SK-N-SH treated with all-trans-retinoic acid at 6 μM for 48 hours (cell line): ENCODE measurements around the gene EDAR.

Source experiments
- ATAC-seq: fragments of 200-7000 bp; cut with Tn5 transposase; 3 replicates; pipeline ENCODE4 v1.9.1; 2020; ENCODE audit warnings: mild to moderate bottlenecking, moderate library complexity
- ARNTL ChIP-seq: fragments of 450-650 bp; formaldehyde crosslinking; IDR thresholded peaks from 2 replicates; pipeline ENCODE4 v1.5.0; 2020; ENCODE audit warnings: low read depth, mild to moderate bottlenecking, moderate library complexity, borderline replicate concordance
- BACH2 ChIP-seq: fragments of 250-450 bp; sonication (Bioruptor Pico); IDR thresholded peaks from 2 replicates; pipeline ENCODE4 v1.9.0; 2021; ENCODE audit warnings: mild to moderate bottlenecking, borderline replicate concordance
- CREB5 ChIP-seq: fragments of 250-450 bp; sonication (Bioruptor Pico); IDR thresholded peaks from 2 replicates; pipeline ENCODE4 v1.5.1; 2020; ENCODE audit warnings: low read depth, mild to moderate bottlenecking, moderate library complexity
- CSDC2 ChIP-seq: fragments of 250-450 bp; sonication (Bioruptor Pico); IDR thresholded peaks from 2 replicates; pipeline ENCODE4 v1.5.0; 2020; ENCODE audit warnings: mild to moderate bottlenecking, moderate library complexity
- CSRNP3 ChIP-seq: fragments of 250-450 bp; sonication (Bioruptor Pico); IDR thresholded peaks from 2 replicates; pipeline ENCODE4 v1.5.1; 2021; ENCODE audit warnings: mild to moderate bottlenecking, moderate library complexity
- ESRRG ChIP-seq: fragments of 250-450 bp; sonication (Bioruptor Pico); IDR thresholded peaks from 2 replicates; pipeline ENCODE4 v1.6.1; 2021; ENCODE audit warnings: mild to moderate bottlenecking
- ISL1 ChIP-seq: fragments of 250-450 bp; sonication (Bioruptor Pico); IDR thresholded peaks from 2 replicates; pipeline ENCODE4 v2.1.2; 2022; ENCODE audit warnings: mild to moderate bottlenecking, moderate library complexity
- OSR1 ChIP-seq: fragments of 250-450 bp; sonication (Bioruptor Pico); IDR thresholded peaks from 2 replicates; pipeline ENCODE4 v1.8.0; 2022; ENCODE audit warnings: moderate library complexity, mild to moderate bottlenecking, inconsistent platforms
- PATZ1 ChIP-seq: fragments of 250-450 bp; sonication (Bioruptor Pico); IDR thresholded peaks from 2 replicates; pipeline ENCODE4 v1.8.0; 2020; ENCODE audit warnings: mild to moderate bottlenecking, moderate library complexity, borderline replicate concordance
- POU6F1 ChIP-seq: fragments of 250-450 bp; sonication (Bioruptor Pico); IDR thresholded peaks from 2 replicates; pipeline ENCODE4 v1.8.0; 2021; ENCODE audit warnings: low read depth, mild to moderate bottlenecking, moderate library complexity, borderline replicate concordance
- PPARA ChIP-seq: fragments of 250-450 bp; sonication (Bioruptor Pico); IDR thresholded peaks from 2 replicates; pipeline ENCODE4 v1.5.0; 2020; ENCODE audit warnings: mild to moderate bottlenecking, borderline replicate concordance
- RARB ChIP-seq: fragments of 250-450 bp; sonication (Bioruptor Pico); IDR thresholded peaks from 2 replicates; pipeline ENCODE4 v1.8.0; 2021; ENCODE audit warnings: mild to moderate bottlenecking, moderate library complexity
- SNAI2 ChIP-seq: fragments of 250-450 bp; sonication (Bioruptor Pico); IDR thresholded peaks from 2 replicates; pipeline ENCODE4 v1.5.0; 2020; ENCODE audit warnings: mild to moderate bottlenecking, moderate library complexity
- TCF4 ChIP-seq: fragments of 250-450 bp; sonication (Bioruptor Pico); IDR thresholded peaks from 2 replicates; pipeline ENCODE4 v1.8.0; 2021; ENCODE audit warnings: mild to moderate bottlenecking, moderate library complexity, borderline replicate concordance
- TOX ChIP-seq: fragments of 250-450 bp; sonication (Bioruptor Pico); IDR thresholded peaks from 2 replicates; pipeline ENCODE4 v1.8.0; 2021; ENCODE audit warnings: mild to moderate bottlenecking, moderate library complexity, borderline replicate concordance
- TSHZ2 ChIP-seq: fragments of 250-450 bp; sonication (Bioruptor Pico); IDR thresholded peaks from 2 replicates; pipeline ENCODE4 v1.5.0; 2020; ENCODE audit warnings: mild to moderate bottlenecking, moderate library complexity
- ZFP3 ChIP-seq: fragments of 250-450 bp; sonication (Bioruptor Pico); IDR thresholded peaks from 2 replicates; pipeline ENCODE4 v1.5.0; 2020; ENCODE audit warnings: mild to moderate bottlenecking, moderate library complexity
- ZFP30 ChIP-seq: fragments of 450-650 bp; formaldehyde crosslinking; IDR thresholded peaks from 2 replicates; pipeline ENCODE4 v1.5.0; 2022; ENCODE audit warnings: mild to moderate bottlenecking, moderate library complexity
- ZNF8 ChIP-seq: fragments of 450-650 bp; formaldehyde crosslinking; IDR thresholded peaks from 2 replicates; pipeline ENCODE4 v1.5.0; 2020; ENCODE audit warnings: mild to moderate bottlenecking, moderate library complexity

Gene EDAR

GRCh38 chr2:109009920-109010610, 21.0 kb upstream of the EDAR start:
- ATAC-seq, result no peak
- no peak for TF ChIP-seq ISL1
- no peak for TF ChIP-seq BACH2 (CRISPR knock-in tag)
- no peak for TF ChIP-seq POU6F1
- no peak for TF ChIP-seq TCF4 (CRISPR knock-in tag)
- no peak for TF ChIP-seq OSR1
- no peak for TF ChIP-seq ARNTL
- no peak for TF ChIP-seq ZFP3 (CRISPR knock-in tag)
- TF ChIP-seq PATZ1 (CRISPR knock-in tag), result no peak
- TF ChIP-seq, all 23 proteins: peak for 0

GRCh38 chr2:109006971-109007370, 18.0 kb upstream of the EDAR start:
- TF ChIP-seq PPARA (CRISPR knock-in tag), result no peak
- no peak for TF ChIP-seq ESRRG
- no peak for TF ChIP-seq ZNF8 (CRISPR knock-in tag)
- no peak for TF ChIP-seq CREB5 (CRISPR knock-in tag)
- no peak for TF ChIP-seq ZFP3 (CRISPR knock-in tag)
- no peak for TF ChIP-seq TOX (CRISPR knock-in tag)
- TF ChIP-seq PATZ1 (CRISPR knock-in tag), result no peak
- TF ChIP-seq TSHZ2 (CRISPR knock-in tag), result no peak
- TF ChIP-seq RARB (CRISPR knock-in tag), result no peak
- TF ChIP-seq CSRNP3 (CRISPR knock-in tag), result no peak
- TF ChIP-seq ZFP30 (CRISPR knock-in tag), result no peak
- no peak for TF ChIP-seq POU6F1
- no peak for TF ChIP-seq CSDC2
- no peak for TF ChIP-seq OSR1
- TF ChIP-seq SNAI2, result no peak
- ATAC-seq, result no peak
